ENCODE results near the gene SULT2B1. TPM values are rescaled to one million over a fixed set of nuclear protein-coding genes. Genes with fewer than 3 reads are reported as not detected.
A peak's percentile ranks its signal among the peaks of the same experiment; 100 is the strongest.

SULT2B1 gene
- total RNA-seq, 1 donor from 2014 or later, result 0.74 TPM

DNA sequence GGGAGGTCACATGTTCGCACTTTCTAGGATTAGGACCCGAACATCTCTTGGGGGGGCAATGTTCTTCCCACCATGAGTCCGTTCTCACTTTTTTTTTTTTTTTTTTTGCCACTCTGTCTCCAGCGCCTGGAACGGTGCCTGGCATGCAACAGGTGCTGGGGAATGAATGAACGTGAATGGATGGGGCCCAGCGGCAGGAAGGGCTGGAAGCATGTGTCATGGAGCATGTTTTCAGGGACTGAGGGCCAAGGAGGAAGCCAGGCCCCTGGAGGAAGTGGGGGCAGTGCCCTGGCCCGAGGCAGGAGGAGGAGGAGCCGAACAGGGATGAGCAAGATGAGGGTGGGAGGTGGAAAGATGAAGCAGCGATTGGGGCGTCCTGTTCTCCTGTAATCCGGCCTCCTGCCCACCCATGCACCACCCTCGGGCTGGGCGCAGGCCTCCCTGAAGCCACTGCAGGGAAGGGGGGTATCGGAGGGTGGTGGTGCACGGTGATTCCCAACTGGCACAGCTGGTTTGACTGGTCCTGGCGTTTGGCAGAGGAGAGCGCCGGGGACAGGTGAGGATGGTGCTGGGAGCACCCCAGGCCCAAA is 8.8 kb upstream of the SULT2B1 start:
- Mint-ChIP-seq H3K36me3 (no peaks in the 10 kb centered on the region), H3K4me1 (peaks cover 14% of the 10 kb centered on the region), H3K9me3 (no peaks in the 10 kb centered on the region), H3K27ac (peak overlapping the region; percentile 71), H3K4me3 (peak overlapping the region; percentile 37), H3K27me3 (ENCODE audit: low read depth) (no peaks in the 10 kb centered on the region)
- peak in 1 of 2 experiments; percentile 62 for DNase-seq (ENCODE audit: low spot score in 2 of 2, unreplicated experiment in 2 of 2)
- TF ChIP-seq CTCF (IDR thresholded peaks at IDR 0.05; ENCODE audit: unreplicated experiment), result no peak

DNA sequence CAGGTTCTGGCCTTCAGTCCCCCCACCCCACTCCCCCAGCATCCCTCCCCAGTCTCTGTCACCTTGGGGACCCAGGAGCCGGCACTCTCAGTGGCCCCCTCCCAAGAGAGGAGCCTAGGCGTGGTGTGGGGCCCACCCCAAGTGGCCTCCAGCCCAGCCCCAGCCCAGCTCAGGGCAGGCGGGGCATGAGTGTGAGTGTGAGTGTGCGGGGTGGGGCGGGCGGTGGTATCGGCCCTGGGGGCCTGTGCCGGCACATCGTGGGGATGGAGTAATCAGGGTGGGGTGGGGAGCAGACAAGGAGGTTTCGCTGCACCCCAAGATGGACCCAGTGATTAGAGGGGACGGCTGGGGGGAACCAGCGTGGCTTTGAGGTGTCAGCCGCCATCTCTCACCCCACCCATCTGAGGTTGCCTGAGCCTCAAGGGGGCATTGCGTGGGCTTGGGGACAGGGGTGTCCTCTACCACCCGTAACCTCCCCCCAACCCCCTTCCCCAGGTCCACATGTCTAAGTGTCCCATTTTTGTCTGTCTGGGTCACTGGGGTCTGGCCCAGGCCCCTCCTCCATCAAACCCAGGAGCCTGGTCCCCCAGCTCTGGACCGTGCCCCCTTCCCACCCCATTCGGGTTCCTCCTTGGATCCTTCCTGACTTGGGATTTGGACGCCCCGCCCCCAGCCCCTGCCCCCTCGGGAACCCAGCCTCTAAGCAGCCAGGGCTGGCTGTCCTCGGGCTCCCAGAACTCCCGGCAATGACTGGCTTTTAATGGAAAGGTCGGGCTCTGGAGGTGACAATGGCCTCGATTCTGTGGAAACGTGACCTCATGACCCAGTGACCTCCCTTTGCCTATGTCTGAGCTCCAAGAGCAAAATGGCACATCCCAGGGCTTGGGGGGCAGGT is 6.9 kb upstream of the SULT2B1 start:
- H3K9me3 Mint-ChIP-seq, result no peaks in the 10 kb centered on the region
- peaks cover 12% of the 10 kb centered on the region for H3K4me1 Mint-ChIP-seq
- no peak overlapping the region for H3K4me3 Mint-ChIP-seq
- no peaks in the 10 kb centered on the region for H3K27me3 Mint-ChIP-seq (ENCODE audit: low read depth)
- H3K27ac Mint-ChIP-seq, result no peak overlapping the region
- H3K36me3 Mint-ChIP-seq, result no peaks in the 10 kb centered on the region
- no peak for DNase-seq (ENCODE audit: low spot score in 2 of 2, unreplicated experiment in 2 of 2)
- TF ChIP-seq CTCF (IDR thresholded peaks at IDR 0.05; ENCODE audit: unreplicated experiment), result no peak

- TF ChIP-seq CTCF (IDR thresholded peaks at IDR 0.05; ENCODE audit: unreplicated experiment), result no peak
- Mint-ChIP-seq H3K27ac (no peak overlapping the region), H3K36me3 (no peaks in the 10 kb centered on the region), H3K27me3 (ENCODE audit: low read depth) (no peaks in the 10 kb centered on the region), H3K4me3 (no peak overlapping the region), H3K9me3 (no peaks in the 10 kb centered on the region), H3K4me1 (peaks cover 9% of the 10 kb centered on the region)
- no peak for DNase-seq (ENCODE audit: low spot score in 2 of 2, unreplicated experiment in 2 of 2)
Observed at GRCh38 chr19:48547722-48548121, 4.2 kb upstream of the SULT2B1 start.

- TF ChIP-seq CTCF (IDR thresholded peaks at IDR 0.05; ENCODE audit: unreplicated experiment), result no peak
- no peaks in the 10 kb centered on the region for H3K9me3 Mint-ChIP-seq
- DNase-seq (ENCODE audit: low spot score in 2 of 2, unreplicated experiment in 2 of 2), result no peak
- no peak overlapping the region for H3K4me3 Mint-ChIP-seq
- no peak overlapping the region for H3K27ac Mint-ChIP-seq
- H3K4me1 Mint-ChIP-seq, result peaks cover 3% of the 10 kb centered on the region
- H3K36me3 Mint-ChIP-seq, result no peaks in the 10 kb centered on the region
- H3K27me3 Mint-ChIP-seq (ENCODE audit: low read depth), result no peaks in the 10 kb centered on the region
Observed at GRCh38 chr19:48548253-48548911, 3.6 kb upstream of the SULT2B1 start.

DNA sequence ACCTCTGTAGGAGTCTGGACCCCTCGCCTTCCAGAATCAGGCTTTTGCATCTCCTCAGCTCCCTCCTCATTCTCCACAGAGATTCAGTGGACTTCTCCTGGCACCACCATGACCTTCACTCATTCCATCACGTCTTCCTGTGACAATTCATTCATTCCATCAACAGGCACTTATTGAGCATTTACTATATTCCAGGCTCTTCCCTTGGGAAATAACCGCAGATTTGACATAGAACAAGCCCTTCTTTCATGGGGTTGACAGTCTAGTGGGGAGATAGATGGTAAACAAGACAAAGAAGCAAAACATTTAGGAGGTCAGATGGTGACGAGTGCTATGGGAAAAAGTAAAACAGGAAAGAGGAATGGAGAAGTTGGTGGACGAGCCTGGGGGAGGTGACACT is 2.6 kb upstream of the SULT2B1 start:
- H3K9me3 Mint-ChIP-seq, result no peaks in the 10 kb centered on the region
- H3K27ac Mint-ChIP-seq, result no peak overlapping the region
- H3K4me3 Mint-ChIP-seq, result no peak overlapping the region
- no peaks in the 10 kb centered on the region for H3K36me3 Mint-ChIP-seq
- H3K27me3 Mint-ChIP-seq (ENCODE audit: low read depth), result no peaks in the 10 kb centered on the region
- TF ChIP-seq CTCF (IDR thresholded peaks at IDR 0.05; ENCODE audit: unreplicated experiment), result no peak
- DNase-seq (ENCODE audit: low spot score in 2 of 2, unreplicated experiment in 2 of 2), result no peak
- peaks cover 10% of the 10 kb centered on the region for H3K4me1 Mint-ChIP-seq
